ENCODE data around the gene ZNF710.
A peak's percentile ranks its signal among the peaks of the same experiment; 100 is the strongest.
"Not testable (repeated sequence)": the region's sequence is repeated elsewhere in the genome, so short reads cannot be mapped to it uniquely, and the experiment has no call there.

The ZNF710 gene

GRCh38 chr15:90101969-90102890 is 101.1 kb downstream of the ZNF710 start, which contains the start of gene IDH2:
Gene IDH2 (minus strand): TSS chr15:90102468. CDS start chr15:90102390, 78 bp downstream.
- TF ChIP-seq GATA1 (IDR thresholded peaks at IDR 0.05; ENCODE audit: low read depth, low read length) (no peak), POLR2A (IDR thresholded peaks at IDR 0.05; ENCODE audit: low read length) (peak; percentile 91)
- peak; percentile 85 to 89 for DNase-seq

- no peak for DNase-seq
- no peak for TF ChIP-seq GATA1 (IDR thresholded peaks at IDR 0.05; ENCODE audit: low read depth, low read length)
- no peak for TF ChIP-seq POLR2A (IDR thresholded peaks at IDR 0.05; ENCODE audit: low read length)
Observed at GRCh38 chr15:90103701-90104329, 102.7 kb downstream of the ZNF710 start.

- no peak for DNase-seq
- TF ChIP-seq POLR2A (IDR thresholded peaks at IDR 0.05; ENCODE audit: low read length) = no peak
- TF ChIP-seq GATA1 (IDR thresholded peaks at IDR 0.05; ENCODE audit: low read depth, low read length) = no peak
Observed at GRCh38 chr15:90104551-90104950, 103.4 kb downstream of the ZNF710 start.

- TF ChIP-seq POLR2A (IDR thresholded peaks at IDR 0.05; ENCODE audit: low read length) (no peak), GATA1 (IDR thresholded peaks at IDR 0.05; ENCODE audit: low read depth, low read length) (no peak)
- no peak for DNase-seq
Observed at GRCh38 chr15:90105521-90105920, 104.4 kb downstream of the ZNF710 start.

- DNase-seq = peak in 1 of 2 experiments; percentile 12
- TF ChIP-seq GATA1 (IDR thresholded peaks at IDR 0.05; ENCODE audit: low read depth, low read length) (no peak), POLR2A (IDR thresholded peaks at IDR 0.05; ENCODE audit: low read length) (no peak)
Observed at GRCh38 chr15:90106522-90107117, 105.5 kb downstream of the ZNF710 start.

GRCh38 chr15:90108038-90108437 is 106.9 kb downstream of the ZNF710 start:
- DNase-seq = not testable (repeated sequence)

GRCh38 chr15:90109163-90109751 is 108.1 kb downstream of the ZNF710 start:
- DNase-seq = peak; percentile 25 to 77

- no peak for DNase-seq
- TF ChIP-seq GATA1 (IDR thresholded peaks at IDR 0.05; ENCODE audit: low read depth, low read length) = no peak
- TF ChIP-seq POLR2A (IDR thresholded peaks at IDR 0.05; ENCODE audit: low read length) = no peak
Observed at GRCh38 chr15:90113166-90113565, 112.0 kb downstream of the ZNF710 start.

- DNase-seq = peak; percentile 35 to 62
- no peak for TF ChIP-seq POLR2A (IDR thresholded peaks at IDR 0.05; ENCODE audit: low read length)
- TF ChIP-seq GATA1 (IDR thresholded peaks at IDR 0.05; ENCODE audit: low read depth, low read length) = no peak
Observed at GRCh38 chr15:90114451-90114901, 113.4 kb downstream of the ZNF710 start.

- no peak for DNase-seq
- TF ChIP-seq POLR2A (IDR thresholded peaks at IDR 0.05; ENCODE audit: low read length) = no peak
- no peak for TF ChIP-seq GATA1 (IDR thresholded peaks at IDR 0.05; ENCODE audit: low read depth, low read length)
Observed at GRCh38 chr15:90115783-90116182, 114.7 kb downstream of the ZNF710 start.

GRCh38 chr15:90119367-90119766 is 118.2 kb downstream of the ZNF710 start:
- no peak for TF ChIP-seq GATA1 (IDR thresholded peaks at IDR 0.05; ENCODE audit: low read depth, low read length)
- TF ChIP-seq POLR2A (IDR thresholded peaks at IDR 0.05; ENCODE audit: low read length) = no peak
- no peak for DNase-seq

- TF ChIP-seq POLR2A (IDR thresholded peaks at IDR 0.05; ENCODE audit: low read length) = no peak
- no peak for TF ChIP-seq GATA1 (IDR thresholded peaks at IDR 0.05; ENCODE audit: low read depth, low read length)
- DNase-seq = no peak
Observed at GRCh38 chr15:90121086-90121485, 120.0 kb downstream of the ZNF710 start.

- no peak for DNase-seq
- TF ChIP-seq POLR2A (IDR thresholded peaks at IDR 0.05; ENCODE audit: low read length) (no peak), GATA1 (IDR thresholded peaks at IDR 0.05; ENCODE audit: low read depth, low read length) (no peak)
Observed at GRCh38 chr15:90124507-90124906, 123.4 kb downstream of the ZNF710 start.

- DNase-seq = no peak
- TF ChIP-seq POLR2A (IDR thresholded peaks at IDR 0.05; ENCODE audit: low read length) = no peak
- no peak for TF ChIP-seq GATA1 (IDR thresholded peaks at IDR 0.05; ENCODE audit: low read depth, low read length)
Observed at GRCh38 chr15:90126022-90126421, 124.9 kb downstream of the ZNF710 start.

Data from erythroblast (primary cell).